ENCODE data around the gene NOC3L. TPM values are rescaled to one million over a fixed set of nuclear protein-coding genes. Genes with fewer than 3 reads are reported as not detected.
A peak's percentile ranks its signal among the peaks of the same experiment; 100 is the strongest.

The NOC3L gene
- total and polyA plus RNA-seq, 10 of the 15 experiments (the other 5 are each of a cell fraction or from before 2014, with no cell fraction given) = 27.8 to 51.4 (median 40.5) TPM

- TF ChIP-seq TCF7 (IDR thresholded peaks at IDR 0.05; ENCODE audit: borderline replicate concordance) (no peak), MTA3 (IDR thresholded peaks at IDR 0.05; ENCODE audit: borderline replicate concordance, low read length) (no peak), RELA (IDR thresholded peaks at IDR 0.05; ENCODE audit: borderline replicate concordance, partially characterized antibody) (peak; percentile 76), TCF3 (IDR thresholded peaks at IDR 0.05; ENCODE audit: borderline replicate concordance, insufficient read depth, low read depth, low read length) (no peak), TARDBP (IDR thresholded peaks at IDR 0.05; ENCODE audit: borderline replicate concordance) (peak; percentile 69), GABPA (IDR thresholded peaks at IDR 0.05; ENCODE audit: low read depth) (peak; percentile 98), RFX5 (IDR thresholded peaks at IDR 0.05; ENCODE audit: low read depth, low read length) (no peak), LARP7 (IDR thresholded peaks at IDR 0.05) (peak; percentile 71), ZNF274 (IDR thresholded peaks at IDR 0.05; ENCODE audit: insufficient read depth, insufficient read length) (no peak), IKZF1 (conservative IDR thresholded peaks at IDR 0.05) (peak; percentile 87), CREM (IDR thresholded peaks at IDR 0.05; ENCODE audit: low read depth) (peak; percentile 59), IRF5 (IDR thresholded peaks at IDR 0.05; ENCODE audit: borderline replicate concordance) (no peak), ZNF384 (IDR thresholded peaks at IDR 0.05; ENCODE audit: borderline replicate concordance, low read depth, low read length) (no peak), CHD2 (IDR thresholded peaks at IDR 0.05; ENCODE audit: borderline replicate concordance, low read depth, low read length) (peak; percentile 95), NKRF (conservative IDR thresholded peaks at IDR 0.05) (peak; percentile 95), WRNIP1 (IDR thresholded peaks at IDR 0.05; ENCODE audit: borderline replicate concordance, low read depth, low read length) (no peak), NFYA (IDR thresholded peaks at IDR 0.05; ENCODE audit: borderline replicate concordance, low read depth, low read length) (no peak)
- TF ChIP-seq, protein P1, sequence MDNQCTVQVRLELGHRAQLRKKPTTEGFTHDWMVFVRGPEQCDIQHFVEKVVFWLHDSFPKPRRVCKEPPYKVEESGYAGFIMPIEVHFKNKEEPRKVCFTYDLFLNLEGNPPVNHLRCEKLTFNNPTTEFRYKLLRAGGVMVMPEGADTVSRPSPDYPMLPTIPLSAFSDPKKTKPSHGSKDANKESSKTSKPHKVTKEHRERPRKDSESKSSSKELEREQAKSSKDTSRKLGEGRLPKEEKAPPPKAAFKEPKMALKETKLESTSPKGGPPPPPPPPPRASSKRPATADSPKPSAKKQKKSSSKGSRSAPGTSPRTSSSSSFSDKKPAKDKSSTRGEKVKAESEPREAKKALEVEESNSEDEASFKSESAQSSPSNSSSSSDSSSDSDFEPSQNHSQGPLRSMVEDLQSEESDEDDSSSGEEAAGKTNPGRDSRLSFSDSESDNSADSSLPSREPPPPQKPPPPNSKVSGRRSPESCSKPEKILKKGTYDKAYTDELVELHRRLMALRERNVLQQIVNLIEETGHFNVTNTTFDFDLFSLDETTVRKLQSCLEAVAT (IDR thresholded peaks at IDR 0.05) = peak; percentile 20; the same call in 1 of the 2 replicates
- TF ChIP-seq, protein P2, sequence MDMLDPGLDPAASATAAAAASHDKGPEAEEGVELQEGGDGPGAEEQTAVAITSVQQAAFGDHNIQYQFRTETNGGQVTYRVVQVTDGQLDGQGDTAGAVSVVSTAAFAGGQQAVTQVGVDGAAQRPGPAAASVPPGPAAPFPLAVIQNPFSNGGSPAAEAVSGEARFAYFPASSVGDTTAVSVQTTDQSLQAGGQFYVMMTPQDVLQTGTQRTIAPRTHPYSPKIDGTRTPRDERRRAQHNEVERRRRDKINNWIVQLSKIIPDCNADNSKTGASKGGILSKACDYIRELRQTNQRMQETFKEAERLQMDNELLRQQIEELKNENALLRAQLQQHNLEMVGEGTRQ (IDR thresholded peaks at IDR 0.05; ENCODE audit: borderline replicate concordance, low read depth, low read length) = no peak; the same call in 1 of the 2 replicates
- TF ChIP-seq, protein P3, sequence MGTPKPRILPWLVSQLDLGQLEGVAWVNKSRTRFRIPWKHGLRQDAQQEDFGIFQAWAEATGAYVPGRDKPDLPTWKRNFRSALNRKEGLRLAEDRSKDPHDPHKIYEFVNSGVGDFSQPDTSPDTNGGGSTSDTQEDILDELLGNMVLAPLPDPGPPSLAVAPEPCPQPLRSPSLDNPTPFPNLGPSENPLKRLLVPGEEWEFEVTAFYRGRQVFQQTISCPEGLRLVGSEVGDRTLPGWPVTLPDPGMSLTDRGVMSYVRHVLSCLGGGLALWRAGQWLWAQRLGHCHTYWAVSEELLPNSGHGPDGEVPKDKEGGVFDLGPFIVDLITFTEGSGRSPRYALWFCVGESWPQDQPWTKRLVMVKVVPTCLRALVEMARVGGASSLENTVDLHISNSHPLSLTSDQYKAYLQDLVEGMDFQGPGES (IDR thresholded peaks at IDR 0.05) = no peak; the same call in 1 of the 2 replicates
Measured at GRCh38 chr10:94362360-94363250, at the start of gene NOC3L (continued).

All from GM12878 (cell line).